ENCODE results near the gene CAST. TPM values are rescaled to one million over a fixed set of nuclear protein-coding genes. Genes with fewer than 3 reads are reported as not detected.

CAST gene
- total and polyA plus RNA-seq, 9 donors: 97.6 to 135 (median 116) TPM

- Histone ChIP-seq H3K36me3 (ENCODE audit: control insufficient read depth, insufficient read depth, low read length) (no peaks in the 10 kb centered on the region), H3K4me1 (ENCODE audit: control insufficient read depth, insufficient read depth, low read length) (peaks cover 11% of the 10 kb centered on the region), H3K4me3 (ENCODE audit: low read length) (no peak overlapping the region), H3K27me3 (ENCODE audit: control insufficient read depth, insufficient read depth, low read length) (peaks cover 2% of the 10 kb centered on the region), H3K27ac (ENCODE audit: low read length) (no peak overlapping the region), H3K9me3 (replicated peaks; ENCODE audit: control insufficient read depth, low read depth, low read length) (no peaks in the 10 kb centered on the region)
- DNase-seq: no peak
These were observed 2.5 kb downstream of the CAST start for GRCh38 chr5:96664669-96665068.

GRCh38 chr5:96668725-96669124 lies 6.5 kb downstream of the CAST start:
- Histone ChIP-seq H3K9me3 (replicated peaks; ENCODE audit: control insufficient read depth, low read depth, low read length) (no peaks in the 10 kb centered on the region), H3K4me3 (ENCODE audit: low read length) (no peak overlapping the region), H3K36me3 (ENCODE audit: control insufficient read depth, insufficient read depth, low read length) (no peaks in the 10 kb centered on the region), H3K27ac (ENCODE audit: low read length) (no peak overlapping the region), H3K27me3 (ENCODE audit: control insufficient read depth, insufficient read depth, low read length) (no peaks in the 10 kb centered on the region), H3K4me1 (ENCODE audit: control insufficient read depth, insufficient read depth, low read length) (no peaks in the 10 kb centered on the region)
- no CpG with 5 or more reads among the region's 2 CpGs for WGBS (ENCODE audit: insufficient coverage)
- no peak for DNase-seq

DNA sequence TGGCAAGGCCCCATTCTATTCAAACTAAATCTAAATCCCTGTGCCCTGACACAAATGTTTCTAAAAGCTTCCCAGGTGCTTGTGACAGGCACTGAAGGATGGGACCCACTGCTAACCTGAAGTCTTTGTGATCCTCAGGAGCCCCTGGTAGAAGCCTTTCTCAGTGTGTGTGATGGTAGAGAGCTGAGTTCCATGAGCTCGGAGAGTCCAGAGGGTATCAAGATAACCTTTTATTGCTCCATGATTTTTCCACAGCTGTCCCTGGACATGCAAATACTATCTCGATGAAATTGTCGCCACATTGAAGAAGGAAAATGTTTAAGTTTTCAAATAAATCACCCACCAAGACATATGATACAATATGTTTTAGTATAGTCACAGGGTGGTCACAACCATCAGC lies 7.7 kb downstream of the CAST start:
- Histone ChIP-seq H3K4me3 (ENCODE audit: low read length) (no peak overlapping the region), H3K4me1 (ENCODE audit: control insufficient read depth, insufficient read depth, low read length) (no peaks in the 10 kb centered on the region)
- WGBS (ENCODE audit: insufficient coverage): no CpG with 5 or more reads among the region's 3 CpGs

GRCh38 chr5:96671441-96671840 lies 9.3 kb downstream of the CAST start:
- Histone ChIP-seq H3K4me1 (ENCODE audit: control insufficient read depth, insufficient read depth, low read length) (no peaks in the 10 kb centered on the region), H3K4me3 (ENCODE audit: low read length) (no peak overlapping the region), H3K9me3 (replicated peaks; ENCODE audit: control insufficient read depth, low read depth, low read length) (no peaks in the 10 kb centered on the region), H3K27me3 (ENCODE audit: control insufficient read depth, insufficient read depth, low read length) (no peaks in the 10 kb centered on the region), H3K36me3 (ENCODE audit: control insufficient read depth, insufficient read depth, low read length) (no peaks in the 10 kb centered on the region), H3K27ac (ENCODE audit: low read length) (no peak overlapping the region)
- DNase-seq: no peak
- WGBS (ENCODE audit: insufficient coverage): 93% methylated on average over 3 of the region's 5 CpGs

More for the DNA sequence above, 7.7 kb downstream of the CAST start:
- no peak overlapping the region for H3K27ac ChIP-seq (ENCODE audit: low read length)
- H3K27me3 ChIP-seq (ENCODE audit: control insufficient read depth, insufficient read depth, low read length): no peaks in the 10 kb centered on the region
- H3K9me3 ChIP-seq (replicated peaks; ENCODE audit: control insufficient read depth, low read depth, low read length): no peaks in the 10 kb centered on the region
- DNase-seq: no peak
- H3K36me3 ChIP-seq (ENCODE audit: control insufficient read depth, insufficient read depth, low read length): no peaks in the 10 kb centered on the region

- no peak for DNase-seq
- H3K27me3 ChIP-seq (ENCODE audit: control insufficient read depth, insufficient read depth, low read length): no peaks in the 10 kb centered on the region
- H3K27ac ChIP-seq (ENCODE audit: low read length): no peak overlapping the region
- H3K4me1 ChIP-seq (ENCODE audit: control insufficient read depth, insufficient read depth, low read length): no peaks in the 10 kb centered on the region
- no peak overlapping the region for H3K4me3 ChIP-seq (ENCODE audit: low read length)
- H3K36me3 ChIP-seq (ENCODE audit: control insufficient read depth, insufficient read depth, low read length): no peaks in the 10 kb centered on the region
- no peaks in the 10 kb centered on the region for H3K9me3 ChIP-seq (replicated peaks; ENCODE audit: control insufficient read depth, low read depth, low read length)
These were observed 11.0 kb downstream of the CAST start for GRCh38 chr5:96673127-96673526.

DNA sequence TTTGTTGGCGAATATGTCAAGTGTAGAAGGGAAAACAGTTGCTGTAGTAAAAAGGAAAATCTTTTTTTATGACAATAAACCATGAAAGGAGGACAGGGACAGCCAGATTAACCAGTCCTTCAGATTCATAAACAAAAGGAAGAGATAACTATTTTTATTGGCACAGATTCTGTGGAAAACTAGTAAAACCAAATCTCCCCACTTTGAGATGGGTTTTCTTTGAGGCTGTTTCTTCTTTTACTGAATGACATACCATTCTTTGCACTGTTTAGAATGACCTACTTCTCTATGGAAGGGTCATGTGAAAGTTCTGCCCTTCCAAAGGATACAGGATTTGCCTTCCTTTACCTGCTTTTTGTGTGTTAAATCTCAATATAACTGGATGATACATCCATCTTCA lies 13.7 kb downstream of the CAST start:
- no peak overlapping the region for H3K27ac ChIP-seq (ENCODE audit: low read length)
- no peak for DNase-seq
- H3K27me3 ChIP-seq (ENCODE audit: control insufficient read depth, insufficient read depth, low read length): no peaks in the 10 kb centered on the region
- H3K4me3 ChIP-seq (ENCODE audit: low read length): no peak overlapping the region
- H3K9me3 ChIP-seq (replicated peaks; ENCODE audit: control insufficient read depth, low read depth, low read length): no peaks in the 10 kb centered on the region
- no peaks in the 10 kb centered on the region for H3K36me3 ChIP-seq (ENCODE audit: control insufficient read depth, insufficient read depth, low read length)
- WGBS (ENCODE audit: insufficient coverage): no CpG with 5 or more reads among the region's 1 CpG
- no peaks in the 10 kb centered on the region for H3K4me1 ChIP-seq (ENCODE audit: control insufficient read depth, insufficient read depth, low read length)

- H3K36me3 ChIP-seq (ENCODE audit: control insufficient read depth, insufficient read depth, low read length): no peaks in the 10 kb centered on the region
- no peak overlapping the region for H3K27ac ChIP-seq (ENCODE audit: low read length)
- H3K4me3 ChIP-seq (ENCODE audit: low read length): no peak overlapping the region
- no peaks in the 10 kb centered on the region for H3K4me1 ChIP-seq (ENCODE audit: control insufficient read depth, insufficient read depth, low read length)
- H3K9me3 ChIP-seq (replicated peaks; ENCODE audit: control insufficient read depth, low read depth, low read length): no peaks in the 10 kb centered on the region
- H3K27me3 ChIP-seq (ENCODE audit: control insufficient read depth, insufficient read depth, low read length): no peaks in the 10 kb centered on the region
- no CpG with 5 or more reads among the region's 2 CpGs for WGBS (ENCODE audit: insufficient coverage)
- no peak for DNase-seq
These were observed 15.3 kb downstream of the CAST start for GRCh38 chr5:96677496-96677895.

GRCh38 chr5:96679293-96679692 lies 17.1 kb downstream of the CAST start:
- no peaks in the 10 kb centered on the region for H3K9me3 ChIP-seq (replicated peaks; ENCODE audit: control insufficient read depth, low read depth, low read length)
- DNase-seq: no peak
- no peak overlapping the region for H3K27ac ChIP-seq (ENCODE audit: low read length)
- H3K36me3 ChIP-seq (ENCODE audit: control insufficient read depth, insufficient read depth, low read length): no peaks in the 10 kb centered on the region
- H3K27me3 ChIP-seq (ENCODE audit: control insufficient read depth, insufficient read depth, low read length): no peaks in the 10 kb centered on the region
- WGBS (ENCODE audit: insufficient coverage): no CpG with 5 or more reads among the region's 4 CpGs
- no peaks in the 10 kb centered on the region for H3K4me1 ChIP-seq (ENCODE audit: control insufficient read depth, insufficient read depth, low read length)
- no peak overlapping the region for H3K4me3 ChIP-seq (ENCODE audit: low read length)

- peaks cover 2% of the 10 kb centered on the region for H3K36me3 ChIP-seq (ENCODE audit: control insufficient read depth, insufficient read depth, low read length)
- no peaks in the 10 kb centered on the region for H3K27me3 ChIP-seq (ENCODE audit: control insufficient read depth, insufficient read depth, low read length)
- no peak overlapping the region for H3K4me3 ChIP-seq (ENCODE audit: low read length)
- H3K9me3 ChIP-seq (replicated peaks; ENCODE audit: control insufficient read depth, low read depth, low read length): no peaks in the 10 kb centered on the region
- WGBS (ENCODE audit: insufficient coverage): 80% methylated on average over 2 of the region's 11 CpGs
- H3K4me1 ChIP-seq (ENCODE audit: control insufficient read depth, insufficient read depth, low read length): no peaks in the 10 kb centered on the region
- DNase-seq: no peak
- no peak overlapping the region for H3K27ac ChIP-seq (ENCODE audit: low read length)
These were observed 18.7 kb downstream of the CAST start for GRCh38 chr5:96680759-96681470.

- WGBS (ENCODE audit: insufficient coverage): no CpG with 5 or more reads among the region's 1 CpG
- no peak for DNase-seq
- peaks cover 2% of the 10 kb centered on the region for H3K36me3 ChIP-seq (ENCODE audit: control insufficient read depth, insufficient read depth, low read length)
- no peaks in the 10 kb centered on the region for H3K27me3 ChIP-seq (ENCODE audit: control insufficient read depth, insufficient read depth, low read length)
- H3K4me1 ChIP-seq (ENCODE audit: control insufficient read depth, insufficient read depth, low read length): no peaks in the 10 kb centered on the region
- no peaks in the 10 kb centered on the region for H3K9me3 ChIP-seq (replicated peaks; ENCODE audit: control insufficient read depth, low read depth, low read length)
- H3K4me3 ChIP-seq (ENCODE audit: low read length): no peak overlapping the region
- H3K27ac ChIP-seq (ENCODE audit: low read length): no peak overlapping the region
These were observed 21.2 kb downstream of the CAST start for GRCh38 chr5:96683392-96683791.

GRCh38 chr5:96683810-96684209 lies 21.6 kb downstream of the CAST start:
- Histone ChIP-seq H3K9me3 (replicated peaks; ENCODE audit: control insufficient read depth, low read depth, low read length) (no peaks in the 10 kb centered on the region), H3K27ac (ENCODE audit: low read length) (no peak overlapping the region), H3K4me3 (ENCODE audit: low read length) (no peak overlapping the region), H3K27me3 (ENCODE audit: control insufficient read depth, insufficient read depth, low read length) (no peaks in the 10 kb centered on the region), H3K36me3 (ENCODE audit: control insufficient read depth, insufficient read depth, low read length) (peaks cover 2% of the 10 kb centered on the region), H3K4me1 (ENCODE audit: control insufficient read depth, insufficient read depth, low read length) (no peaks in the 10 kb centered on the region)
- DNase-seq: no peak

Measured in muscle of leg (tissue), 11 donors.